AG04450 (cell line): Measurements from ENCODE around the gene MUC22. TPM values are rescaled to one million over a fixed set of nuclear protein-coding genes. Genes with fewer than 3 reads are reported as not detected.
"Not testable (repeated sequence)": the region's sequence is repeated elsewhere in the genome, so short reads cannot be mapped to it uniquely, and the experiment has no call there.

Source experiments
- CTCF ChIA-PET: fragments of 300-600, 350-600 bp; formaldehyde crosslinking; extraction: SDS; loops from one replicate; lab custom pipeline; 2022; ENCODE audit warnings: antibody characterized with exemption, inconsistent platforms; lab: Charles Lee
- POLR2A ChIA-PET: fragments of 350-600 bp; formaldehyde crosslinking; extraction: SDS; loops from one replicate; lab custom pipeline; 2021; ENCODE audit warnings: antibody characterized with exemption, inconsistent platforms; lab: Yijun Ruan, JAX
- DNase-seq: peaks from one replicate; pipeline ENCODE4 v3.0.0-alpha.2; 2011; ENCODE audit warnings: low read depth, low spot score
- H3K27ac ChIP-seq: one replicate; pipeline ENCODE4 v1.5.1; 2012; ENCODE audit warnings: low read depth, low read length, control low read depth
- H3K27me3 ChIP-seq: one replicate; pipeline ENCODE4 v1.6.0; 2012; ENCODE audit warnings: low read length; ENCODE audit not compliant: control insufficient read depth, insufficient read depth
- H3K4me3 ChIP-seq: 2 replicates; pipeline ENCODE4 v1.5.1; 2011; ENCODE audit warnings: mild to moderate bottlenecking, low read depth, low read length, control low read depth
- H3K9me3 ChIP-seq: 2 replicates; pipeline ENCODE4 v1.5.1; 2012; ENCODE audit warnings: low read length; ENCODE audit not compliant: control insufficient read depth, insufficient read depth
- CTCF ChIP-seq: IDR thresholded peaks from 2 replicates; pipeline ENCODE4 v1.5.1; 2011; ENCODE audit warnings: low read depth, low read length, control low read depth, inconsistent platforms
- polyA plus RNA-seq: library from polyadenylated mRNA; depleted of rRNA; stranded (reverse); fragments of >200 nt; gene quantifications from 2 replicates; pipeline ENCODE4 v1.2.3, GENCODE V29; 2011

MUC22 gene
- polyA plus RNA-seq, 1 experiment = not detected

GRCh38 chr6:30965140-30965601, 45.1 kb upstream of the MUC22 start:
- CTCF ChIA-PET = no interaction called here
- Histone ChIP-seq H3K27ac (no peak overlapping the region), H3K4me3 (no peak overlapping the region), H3K9me3 (no peaks in the 10 kb centered on the region), H3K27me3 (peaks cover 30% of the 10 kb centered on the region)
- POLR2A ChIA-PET = no interaction called here
- DNase-seq = no peak
- TF ChIP-seq CTCF = no peak

GRCh38 chr6:30966154-30966553, 44.1 kb upstream of the MUC22 start:
- no peaks in the 10 kb centered on the region for H3K9me3 ChIP-seq
- H3K27ac ChIP-seq = no peak overlapping the region
- no peak for DNase-seq
- H3K27me3 ChIP-seq = peaks cover 33% of the 10 kb centered on the region
- no peak overlapping the region for H3K4me3 ChIP-seq
- CTCF ChIA-PET = no interaction called here
- POLR2A ChIA-PET = no interaction called here
- TF ChIP-seq CTCF = no peak

- H3K9me3 ChIP-seq, CTCF ChIA-PET, POLR2A ChIA-PET, H3K4me3 ChIP-seq, H3K27ac ChIP-seq, DNase-seq: not testable (repeated sequence)
- peaks cover 39% of the 10 kb centered on the region for H3K27me3 ChIP-seq
These were observed 41.1 kb upstream of the MUC22 start for GRCh38 chr6:30969171-30969570.

- TF ChIP-seq CTCF = no peak
These were observed 39.3 kb upstream of the MUC22 start for GRCh38 chr6:30970946-30971345.

GRCh38 chr6:30972816-30973215, 37.5 kb upstream of the MUC22 start:
- CTCF ChIA-PET = no interaction called here
- Histone ChIP-seq H3K27ac (no peak overlapping the region), H3K4me3 (no peak overlapping the region), H3K27me3 (peaks cover 19% of the 10 kb centered on the region), H3K9me3 (no peaks in the 10 kb centered on the region)
- DNase-seq = no peak
- POLR2A ChIA-PET = no interaction called here
- TF ChIP-seq CTCF = no peak

More at GRCh38 chr6:30970946-30971345, 39.3 kb upstream of the MUC22 start:
- no peak for DNase-seq
- ChIA-PET POLR2A (no interaction called here), CTCF (no interaction called here)
- Histone ChIP-seq H3K9me3 (no peaks in the 10 kb centered on the region), H3K4me3 (no peak overlapping the region), H3K27me3 (peaks cover 26% of the 10 kb centered on the region), H3K27ac (no peak overlapping the region)
